Calu3 (cell line): Measurements from ENCODE around the gene RDH16. TPM values are rescaled to one million over a fixed set of nuclear protein-coding genes. Genes with fewer than 3 reads are reported as not detected.

ENCODE experiments used
- BruUV-seq: library from RNA; stranded (reverse); fragments of 400-500 nt; replicated peaks from 2 replicates; lab custom pipeline; 2021; lab: Mats Ljungman, UMichigan
- CTCF ChIA-PET: fragments of 300-600 bp; sonication (Branson Sonifier 250); formaldehyde crosslinking; loops from one replicate; lab custom pipeline; 2022; ENCODE audit warnings: antibody characterized with exemption; lab: Charles Lee
- DNase-seq: peaks from one replicate; pipeline ENCODE4 v3.0.0; 2022
- H3K27ac Mint-ChIP-seq: one replicate; pipeline ENCODE4 v1.8.0; 2022; ENCODE audit warnings: mixed read lengths; ENCODE audit not compliant: unreplicated experiment
- H3K27me3 Mint-ChIP-seq: one replicate; pipeline ENCODE4 v1.8.0; 2022; ENCODE audit warnings: mixed read lengths; ENCODE audit not compliant: unreplicated experiment
- H3K36me3 Mint-ChIP-seq: one replicate; pipeline ENCODE4 v1.8.0; 2022; ENCODE audit warnings: mild to moderate bottlenecking, moderate library complexity, mixed read lengths; ENCODE audit not compliant: insufficient read depth, unreplicated experiment
- H3K4me1 Mint-ChIP-seq: one replicate; pipeline ENCODE4 v1.8.0; 2022; ENCODE audit warnings: mild to moderate bottlenecking, low read depth, mixed read lengths; ENCODE audit not compliant: unreplicated experiment
- H3K4me3 Mint-ChIP-seq: one replicate; pipeline ENCODE4 v1.8.0; 2022; ENCODE audit warnings: mild to moderate bottlenecking, low read depth, moderate library complexity, mixed read lengths; ENCODE audit not compliant: unreplicated experiment
- H3K9me3 Mint-ChIP-seq: one replicate; pipeline ENCODE4 v1.8.0; 2022; ENCODE audit warnings: low read depth, mixed read lengths; ENCODE audit not compliant: unreplicated experiment
- intact Hi-C: fragments of 100-400 bp; cut with micrococcal nuclease; formaldehyde crosslinking; loops from one replicate; pipeline ENCODE4 v1.10.0; 2022; ENCODE audit not compliant: unreplicated experiment
- total RNA-seq: library from RNA; stranded (reverse); gene quantifications from 2 replicates; pipeline ENCODE4 v1.2.3, GENCODE V29; 2022
- TF ChIP-seq, protein P1 (sequence below): fragments of 200-600 bp; IDR thresholded peaks from one replicate; pipeline ENCODE4 v1.8.0; 2022; ENCODE audit warnings: antibody characterized with exemption; ENCODE audit not compliant: unreplicated experiment

The RDH16 gene
- total RNA-seq, 1 experiment from 2014 or later, result 0.28 TPM

GRCh38 chr12:56954958-56955355 lies 2.5 kb downstream of the RDH16 start:
- CTCF ChIA-PET, result no interaction called here
- no peaks in the 10 kb centered on the region for H3K36me3 Mint-ChIP-seq
- BruUV-seq, result no TSS peak
- H3K27me3 Mint-ChIP-seq, result peaks cover 71% of the 10 kb centered on the region
- H3K4me3 Mint-ChIP-seq, result no peak overlapping the region
- H3K9me3 Mint-ChIP-seq, result no peaks in the 10 kb centered on the region
- intact Hi-C loops, result no loop called here
- TF ChIP-seq, protein P1, sequence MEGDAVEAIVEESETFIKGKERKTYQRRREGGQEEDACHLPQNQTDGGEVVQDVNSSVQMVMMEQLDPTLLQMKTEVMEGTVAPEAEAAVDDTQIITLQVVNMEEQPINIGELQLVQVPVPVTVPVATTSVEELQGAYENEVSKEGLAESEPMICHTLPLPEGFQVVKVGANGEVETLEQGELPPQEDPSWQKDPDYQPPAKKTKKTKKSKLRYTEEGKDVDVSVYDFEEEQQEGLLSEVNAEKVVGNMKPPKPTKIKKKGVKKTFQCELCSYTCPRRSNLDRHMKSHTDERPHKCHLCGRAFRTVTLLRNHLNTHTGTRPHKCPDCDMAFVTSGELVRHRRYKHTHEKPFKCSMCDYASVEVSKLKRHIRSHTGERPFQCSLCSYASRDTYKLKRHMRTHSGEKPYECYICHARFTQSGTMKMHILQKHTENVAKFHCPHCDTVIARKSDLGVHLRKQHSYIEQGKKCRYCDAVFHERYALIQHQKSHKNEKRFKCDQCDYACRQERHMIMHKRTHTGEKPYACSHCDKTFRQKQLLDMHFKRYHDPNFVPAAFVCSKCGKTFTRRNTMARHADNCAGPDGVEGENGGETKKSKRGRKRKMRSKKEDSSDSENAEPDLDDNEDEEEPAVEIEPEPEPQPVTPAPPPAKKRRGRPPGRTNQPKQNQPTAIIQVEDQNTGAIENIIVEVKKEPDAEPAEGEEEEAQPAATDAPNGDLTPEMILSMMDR, result no peak
- no peak for DNase-seq
- H3K27ac Mint-ChIP-seq, result no peak overlapping the region
- peaks cover 21% of the 10 kb centered on the region for H3K4me1 Mint-ChIP-seq

DNA sequence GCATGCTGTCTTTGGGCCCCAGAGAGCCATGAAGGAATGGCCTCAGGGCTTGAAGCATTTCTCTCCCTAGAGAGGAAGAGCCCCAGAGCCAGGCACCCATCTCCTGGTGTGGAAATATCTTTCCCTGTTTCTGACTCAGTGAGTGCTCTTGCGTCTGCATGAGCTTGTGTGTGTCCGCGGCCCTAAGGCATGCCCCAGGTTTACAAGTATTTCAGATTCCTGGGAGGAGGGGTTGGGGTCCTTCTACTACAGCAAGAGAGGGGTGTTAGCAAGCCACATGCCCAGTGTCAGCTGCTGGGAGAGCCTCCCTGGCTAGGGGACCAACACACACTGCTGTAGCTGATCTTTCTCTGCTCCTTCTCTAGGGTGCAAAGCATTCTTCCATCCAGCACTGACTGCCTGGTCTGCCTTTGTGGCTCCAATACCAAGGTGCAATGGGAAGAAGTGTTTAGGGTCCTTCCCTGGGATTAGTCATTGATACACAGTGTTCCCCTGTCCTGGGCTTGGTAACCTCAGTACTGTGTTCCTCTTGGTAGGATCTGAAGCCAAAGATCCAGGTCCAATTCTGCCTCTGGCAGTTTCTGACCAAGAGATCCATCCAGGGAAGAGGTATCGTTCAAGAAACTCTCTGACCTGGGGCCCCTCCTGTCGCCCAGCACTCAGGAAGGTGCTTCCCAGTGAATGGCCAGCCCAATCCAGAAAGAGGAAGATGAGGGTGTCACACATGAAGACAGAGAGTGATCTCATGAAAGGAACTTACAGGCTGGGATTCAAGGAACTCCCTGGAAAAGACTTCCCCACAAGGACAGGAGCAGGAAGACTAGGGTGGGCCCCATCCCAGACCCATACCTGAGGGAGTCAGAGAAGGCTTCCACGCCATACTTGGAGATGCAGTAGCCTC lies 3.1 kb downstream of the RDH16 start:
- no peak overlapping the region for H3K27ac Mint-ChIP-seq
- H3K4me3 Mint-ChIP-seq, result no peak overlapping the region
- intact Hi-C loops, result no loop called here
- peaks cover 21% of the 10 kb centered on the region for H3K4me1 Mint-ChIP-seq
- no TSS peak for BruUV-seq
- TF ChIP-seq, protein P1, result no peak
- H3K36me3 Mint-ChIP-seq, result no peaks in the 10 kb centered on the region
- H3K9me3 Mint-ChIP-seq, result no peaks in the 10 kb centered on the region
- no peak for DNase-seq
- peaks cover 64% of the 10 kb centered on the region for H3K27me3 Mint-ChIP-seq
- CTCF ChIA-PET, result no interaction called here

DNA sequence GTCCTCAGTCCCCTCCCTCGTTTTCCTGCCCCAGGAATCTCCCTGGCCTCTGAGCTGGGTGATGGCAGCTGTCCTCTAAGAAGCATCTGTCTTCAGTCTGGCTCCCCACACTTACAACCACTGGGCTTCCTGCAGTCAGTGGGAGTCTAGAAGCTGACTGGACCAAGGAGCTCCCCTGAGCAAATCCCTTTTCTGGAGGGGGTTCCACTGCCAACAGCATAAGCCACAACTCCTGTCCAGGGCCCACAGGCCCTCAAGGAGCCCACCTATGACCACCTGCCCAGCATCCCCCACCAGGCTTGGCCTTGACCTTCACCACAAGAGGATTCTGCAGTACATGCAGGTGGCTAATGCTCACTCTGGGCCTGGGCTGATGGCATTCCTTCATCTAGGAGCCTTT lies 4.1 kb downstream of the RDH16 start:
- intact Hi-C loops, result no loop called here
- DNase-seq, result no peak
- H3K4me1 Mint-ChIP-seq, result peaks cover 21% of the 10 kb centered on the region
- BruUV-seq, result no TSS peak
- no peaks in the 10 kb centered on the region for H3K9me3 Mint-ChIP-seq
- peaks cover 59% of the 10 kb centered on the region for H3K27me3 Mint-ChIP-seq
- H3K4me3 Mint-ChIP-seq, result no peak overlapping the region
- TF ChIP-seq, protein P1, result no peak
- H3K36me3 Mint-ChIP-seq, result no peaks in the 10 kb centered on the region
- no peak overlapping the region for H3K27ac Mint-ChIP-seq
- CTCF ChIA-PET, result no interaction called here

DNA sequence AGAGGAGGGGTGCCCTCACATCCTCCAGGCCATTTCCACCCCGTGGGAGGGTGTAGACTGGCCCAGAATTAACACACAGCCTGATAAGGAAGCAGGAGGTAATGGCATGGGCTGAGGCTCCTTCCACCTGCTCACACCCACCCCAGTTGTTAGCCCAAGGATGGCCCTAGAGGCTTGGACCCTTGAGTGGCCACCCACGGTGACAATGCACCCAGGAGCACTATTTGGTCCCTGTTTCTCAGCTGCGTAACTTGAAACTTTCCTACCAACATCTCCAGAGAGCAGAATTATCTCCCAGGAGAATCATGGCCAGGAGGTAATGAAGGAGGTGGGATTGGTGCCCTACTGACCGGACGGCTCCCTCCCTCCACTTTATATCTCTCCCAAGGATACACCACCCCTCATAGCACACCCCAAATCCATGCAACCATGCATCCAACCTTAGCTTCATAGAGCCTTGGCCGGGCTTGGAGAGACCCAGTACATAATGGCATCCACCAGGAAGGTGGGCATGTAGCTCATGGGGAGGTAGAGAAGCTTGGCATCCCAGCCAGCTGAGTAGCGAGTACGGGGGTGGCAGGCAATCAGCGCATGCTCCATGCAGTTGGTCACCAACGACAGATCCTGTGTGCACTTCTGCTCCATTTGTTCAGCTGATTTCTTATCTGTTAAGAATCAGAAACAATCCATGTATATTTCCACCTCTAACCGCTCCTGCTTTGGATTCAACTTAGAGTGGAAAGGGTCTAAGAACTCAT lies 5.6 kb downstream of the RDH16 start:
- CTCF ChIA-PET, result no interaction called here
- Mint-ChIP-seq H3K36me3 (no peaks in the 10 kb centered on the region), H3K27me3 (peaks cover 43% of the 10 kb centered on the region), H3K4me3 (no peak overlapping the region), H3K4me1 (peaks cover 11% of the 10 kb centered on the region), H3K27ac (no peak overlapping the region), H3K9me3 (no peaks in the 10 kb centered on the region)
- no TSS peak for BruUV-seq
- intact Hi-C loops, result no loop called here
- DNase-seq, result no peak
- TF ChIP-seq, protein P1, result no peak
